IMR-90 (cell line): ENCODE results near the gene ADGB. TPM values are rescaled to one million over a fixed set of nuclear protein-coding genes. Genes with fewer than 3 reads are reported as not detected.

ENCODE experiments used
- ATAC-seq: fragments of 200-7000 bp; cut with Tn5 transposase; 2 replicates; pipeline ENCODE4 v1.9.1; 2020; ENCODE audit warnings: low read depth, mild to moderate bottlenecking, moderate library complexity
- BruUV-seq: library from RNA; stranded (reverse); fragments of 400-500 nt; replicated peaks from 2 replicates; lab custom pipeline; 2021; lab: Mats Ljungman, UMichigan
- CTCF ChIA-PET: fragments of 300-600 bp; formaldehyde crosslinking; extraction: SDS; loops from one replicate; lab custom pipeline; 2021; ENCODE audit warnings: antibody characterized with exemption; lab: Yijun Ruan, JAX
- POLR2A ChIA-PET: fragments of 300-600 bp; sonication (Branson Sonifier 250); formaldehyde crosslinking; loops from one replicate; lab custom pipeline; 2022; ENCODE audit warnings: antibody characterized with exemption; ENCODE audit not compliant: unreplicated experiment; lab: Charles Lee
- DNase-seq: peaks from one replicate; pipeline ENCODE4 v3.0.0; 2013
- H2AFZ ChIP-seq: replicated peaks from 2 replicates; pipeline ENCODE3; 2013; ENCODE audit warnings: low read length, mild to moderate bottlenecking; ENCODE audit not compliant: poor library complexity
- H2AK5ac ChIP-seq: 2 replicates; pipeline ENCODE4 v1.6.1; 2013; ENCODE audit warnings: low read depth, low read length, inconsistent platforms
- H2AK9ac ChIP-seq: replicated peaks from 2 replicates; pipeline ENCODE3; 2013; ENCODE audit warnings: mild to moderate bottlenecking, low read depth, low read length, moderate library complexity; ENCODE audit not compliant: poor library complexity
- H2BK120ac ChIP-seq: 2 replicates; pipeline ENCODE4 v1.6.1; 2013; ENCODE audit warnings: low read depth, low read length, inconsistent platforms
- H2BK15ac ChIP-seq: 3 replicates; pipeline ENCODE4 v1.6.1; 2013; ENCODE audit warnings: low read depth, low read length, inconsistent platforms
- H2BK20ac ChIP-seq: 2 replicates; pipeline ENCODE4 v1.6.1; 2013; ENCODE audit warnings: low read depth, mild to moderate bottlenecking, inconsistent platforms, low read length, moderate library complexity
- H2BK5ac ChIP-seq: 2 replicates; pipeline ENCODE4 v1.6.1; 2013; ENCODE audit warnings: mild to moderate bottlenecking, low read depth, low read length, inconsistent platforms; ENCODE audit not compliant: poor library complexity, severe bottlenecking
- H3K14ac ChIP-seq: replicated peaks from 2 replicates; pipeline ENCODE4 v1.6.1; 2013; ENCODE audit warnings: low read depth, low read length, inconsistent platforms
- H3K18ac ChIP-seq: 2 replicates; pipeline ENCODE4 v1.6.1; 2013; ENCODE audit warnings: low read depth, low read length, control low read depth
- H3K23ac ChIP-seq: 2 replicates; pipeline ENCODE4 v1.6.1; 2013; ENCODE audit warnings: low read depth, low read length, inconsistent platforms
- H3K27ac ChIP-seq: 2 replicates; pipeline ENCODE4 v1.5.1; 2013; ENCODE audit warnings: mild to moderate bottlenecking, control low read depth, low read length; ENCODE audit not compliant: insufficient read depth
- H3K27me3 ChIP-seq: 2 replicates; pipeline ENCODE4 v1.6.1; 2013; ENCODE audit warnings: low read length; ENCODE audit not compliant: control insufficient read depth, insufficient read depth
- H3K36me3 ChIP-seq: 2 replicates; pipeline ENCODE4 v1.6.1; 2013; ENCODE audit warnings: low read length, mixed read lengths; ENCODE audit not compliant: control insufficient read depth, insufficient read depth
- H3K4ac ChIP-seq: 2 replicates; pipeline ENCODE4 v1.6.1; 2013; ENCODE audit warnings: low read depth, low read length, inconsistent platforms
- H3K4me1 ChIP-seq: 2 replicates; pipeline ENCODE4 v1.6.1; 2013; ENCODE audit warnings: low read length, mixed read lengths; ENCODE audit not compliant: control insufficient read depth, insufficient read depth
- H3K4me2 ChIP-seq: 2 replicates; pipeline ENCODE4 v1.6.1; 2013; ENCODE audit warnings: low read depth, mild to moderate bottlenecking, control low read depth, low read length, moderate library complexity
- H3K4me3 ChIP-seq: 2 replicates; pipeline ENCODE4 v1.5.1; 2013; ENCODE audit warnings: low read depth, mild to moderate bottlenecking, control low read depth, low read length, moderate library complexity; ENCODE audit not compliant: insufficient read depth
- H3K56ac ChIP-seq: 2 replicates; pipeline ENCODE4 v1.6.1; 2013; ENCODE audit warnings: low read length, inconsistent platforms; ENCODE audit not compliant: insufficient read depth; ENCODE audit errors: extremely low read depth
- H3K79me1 ChIP-seq, 2 experiments: 2 replicates each; pipeline ENCODE4 v1.6.1; 2013; ENCODE audit warnings: low read length in 2 of 2, inconsistent platforms in 1 of 2, low read depth in 1 of 2
- H3K9ac ChIP-seq: 2 replicates; pipeline ENCODE4 v1.6.1; 2013; ENCODE audit warnings: low read depth, low read length, control low read depth
- H3K9me1 ChIP-seq: 2 replicates; pipeline ENCODE4 v1.6.1; 2013; ENCODE audit warnings: low read length, inconsistent platforms; ENCODE audit not compliant: insufficient read depth
- H3K9me3 ChIP-seq: 2 replicates; pipeline ENCODE4 v1.6.1; 2013; ENCODE audit warnings: low read length; ENCODE audit not compliant: control insufficient read depth, insufficient read depth
- H4K20me1 ChIP-seq: 2 replicates; pipeline ENCODE4 v1.6.1; 2013; ENCODE audit warnings: low read length, inconsistent platforms; ENCODE audit not compliant: insufficient read depth
- H4K5ac ChIP-seq: 2 replicates; pipeline ENCODE4 v1.6.1; 2013; ENCODE audit warnings: mild to moderate bottlenecking, low read depth, low read length, control low read depth
- H4K8ac ChIP-seq, 2 experiments: 2 replicates each; pipeline ENCODE4 v1.6.1; 2013; ENCODE audit warnings: low read depth in 2 of 2, low read length in 2 of 2, control low read depth in 1 of 2, inconsistent platforms in 1 of 2
- H4K91ac ChIP-seq: 2 replicates; pipeline ENCODE4 v1.6.1; 2013; ENCODE audit warnings: low read depth, low read length, inconsistent platforms; ENCODE audit not compliant: insufficient read depth
- BHLHE40 ChIP-seq: fragments of 150-350 bp; IDR thresholded peaks from 2 replicates; pipeline ENCODE4 v1.6.1; 2016; ENCODE audit warnings: mild to moderate bottlenecking, low read depth, low read length
- CEBPB ChIP-seq: IDR thresholded peaks from 2 replicates; pipeline ENCODE4 v1.6.1; 2012; ENCODE audit warnings: low read depth, low read length, improper control_type of control experiment
- CHD1 ChIP-seq: IDR thresholded peaks from 2 replicates; pipeline ENCODE4 v1.6.1; 2012; ENCODE audit warnings: low read depth, low read length, improper control_type of control experiment
- FOS ChIP-seq: fragments of 150-350 bp; IDR thresholded peaks from 2 replicates; pipeline ENCODE4 v1.6.1; 2016; ENCODE audit warnings: low read depth, low read length
- MAFK ChIP-seq: IDR thresholded peaks from 2 replicates; pipeline ENCODE4 v1.6.1; 2012; ENCODE audit warnings: low read depth, low read length, improper control_type of control experiment
- MAZ ChIP-seq: IDR thresholded peaks from 2 replicates; pipeline ENCODE4 v1.6.1; 2012; ENCODE audit warnings: low read depth, mild to moderate bottlenecking, low read length, improper control_type of control experiment, moderate library complexity, borderline replicate concordance
- MXI1 ChIP-seq: IDR thresholded peaks from 2 replicates; pipeline ENCODE4 v1.6.1; 2012; ENCODE audit warnings: low read depth, mild to moderate bottlenecking, low read length, moderate library complexity, borderline replicate concordance
- NFE2L2 ChIP-seq: fragments of 150-350 bp; IDR thresholded peaks from 2 replicates; pipeline ENCODE4 v1.6.1; 2016; ENCODE audit warnings: low read depth, mild to moderate bottlenecking, low read length
- POLR2A ChIP-seq: IDR thresholded peaks from 2 replicates; pipeline ENCODE4 v1.6.1; 2012; ENCODE audit warnings: mild to moderate bottlenecking, low read depth, low read length
- RAD21 ChIP-seq: IDR thresholded peaks from 2 replicates; pipeline ENCODE4 v1.6.1; 2012; ENCODE audit warnings: low read length, improper control_type of control experiment
- RCOR1 ChIP-seq: IDR thresholded peaks from 2 replicates; pipeline ENCODE4 v1.6.1; 2012; ENCODE audit warnings: mild to moderate bottlenecking, low read length, improper control_type of control experiment; ENCODE audit not compliant: insufficient replicate concordance
- RFX5 ChIP-seq: IDR thresholded peaks from 2 replicates; pipeline ENCODE4 v1.8.0; 2012; ENCODE audit warnings: low read depth, mild to moderate bottlenecking, low read length, moderate library complexity
- SMC3 ChIP-seq: fragments of 150-350 bp; IDR thresholded peaks from 2 replicates; pipeline ENCODE4 v1.6.1; 2016; ENCODE audit warnings: low read depth, mild to moderate bottlenecking, antibody characterized with exemption, low read length, moderate library complexity
- WGBS, 2 experiments: methylation state at CpG; one replicate each; pipeline versions ENCODE4 v1.1.5 to v1.1.7; 2013; ENCODE audit warnings: missing lambda C conversion rate in 2 of 2; ENCODE audit not compliant: insufficient read length in 1 of 2; ENCODE audit errors: extremely low coverage in 2 of 2; 5-methylcytosine and 5-hydroxymethylcytosine counted together
- dilution Hi-C: fragments of 300-500 bp; cut with HindIII; formaldehyde crosslinking; loops from one replicate; pipeline ENCODE4 v1.14.3; 2018; ENCODE audit warnings: low sequenced_read_pairs; ENCODE audit not compliant: unreplicated experiment
- in situ Hi-C: fragments of 300-500 bp; cut with MboI; formaldehyde crosslinking; loops from 3 replicates; pipeline ENCODE4 v1.14.3; 2019; ENCODE audit warnings: low sequenced_read_pairs, inconsistent platforms, mixed read lengths
- intact Hi-C: fragments of 100-400 bp; cut with micrococcal nuclease; formaldehyde crosslinking; loops from 2 replicates; pipeline ENCODE4 v1.10.0; 2022
- polyA plus RNA-seq, 3 experiments: library from polyadenylated mRNA; depleted of rRNA; stranded (reverse); fragments of >200 nt; gene quantifications; 2 replicates each; pipeline ENCODE4 v1.2.3, GENCODE V29; 2012; ENCODE audit warnings: low replicate concordance in 1 of 3
- total RNA-seq: library from RNA; depleted of rRNA; stranded (reverse); fragments of >200 nt; gene quantifications from 2 replicates; pipeline ENCODE4 v1.2.3, GENCODE V29; 2012
- TF ChIP-seq, protein P1 (sequence below): fragments of 150-350 bp; IDR thresholded peaks from 2 replicates; pipeline ENCODE4 v1.6.1; 2016; ENCODE audit warnings: low read depth, mild to moderate bottlenecking, low read length, moderate library complexity, borderline replicate concordance
- TF ChIP-seq, protein P2 (sequence below): conservative IDR thresholded peaks from 2 replicates; pipeline ENCODE4 v1.5.1; 2012; ENCODE audit warnings: mild to moderate bottlenecking, low read depth, low read length, improper control_type of control experiment

The ADGB gene
- total and polyA plus RNA-seq, 2 of the 4 experiments (the other 2 are of a cell fraction), result not detected

DNA sequence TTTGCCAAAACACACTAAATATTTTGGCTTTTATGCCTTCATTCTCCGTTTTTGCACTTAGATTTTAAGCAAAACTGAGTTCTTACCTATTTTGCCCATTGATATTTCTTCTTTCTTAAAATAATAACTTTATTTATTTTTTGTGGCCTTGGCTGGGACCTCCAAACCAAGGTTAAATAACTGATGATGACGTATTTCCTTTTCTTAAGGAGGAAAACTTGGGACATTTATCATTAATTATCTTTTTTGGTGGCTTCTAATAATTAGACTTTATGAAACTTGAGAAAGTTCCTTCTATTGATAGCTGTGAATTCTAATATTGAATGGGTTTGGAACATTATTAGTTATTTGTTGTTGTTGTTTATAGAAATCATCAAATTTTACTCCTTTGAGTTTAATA lies 154.5 kb downstream of the ADGB start:
- no peak overlapping the region for H2BK20ac ChIP-seq
- no TSS peak for BruUV-seq
- dilution Hi-C loops (no loop called here), intact Hi-C loops (no loop called here), in situ Hi-C loops (no loop called here)
- no CpG with 5 or more reads among the region's 2 CpGs for WGBS, 2 experiments
- H3K4me2 ChIP-seq, result no peak overlapping the region
- no peak overlapping the region for H3K4me3 ChIP-seq
- no peak overlapping the region for H2AK9ac ChIP-seq
- no peak overlapping the region for H3K56ac ChIP-seq
- no peak overlapping the region for H2BK5ac ChIP-seq
- H3K27me3 ChIP-seq, result peaks cover 2% of the 10 kb centered on the region; the same call in 1 of the 2 replicates
- H3K27ac ChIP-seq, result no peak overlapping the region
- no peaks in the 10 kb centered on the region for H3K4me1 ChIP-seq
- no peak overlapping the region for H2BK15ac ChIP-seq
- no peak overlapping the region for H2AFZ ChIP-seq
- no peaks in the 10 kb centered on the region for H3K36me3 ChIP-seq
- H3K14ac ChIP-seq, result no peak overlapping the region
- H3K4ac ChIP-seq, result no peak overlapping the region
- TF ChIP-seq SMC3 (no peak), CEBPB (no peak), NFE2L2 (no peak), RAD21 (no peak), CHD1 (no peak), MAFK (no peak), RFX5 (no peak), MAZ (no peak), BHLHE40 (no peak), FOS (no peak), MXI1 (no peak), POLR2A (no peak), RCOR1 (no peak)
- TF ChIP-seq, protein P1, sequence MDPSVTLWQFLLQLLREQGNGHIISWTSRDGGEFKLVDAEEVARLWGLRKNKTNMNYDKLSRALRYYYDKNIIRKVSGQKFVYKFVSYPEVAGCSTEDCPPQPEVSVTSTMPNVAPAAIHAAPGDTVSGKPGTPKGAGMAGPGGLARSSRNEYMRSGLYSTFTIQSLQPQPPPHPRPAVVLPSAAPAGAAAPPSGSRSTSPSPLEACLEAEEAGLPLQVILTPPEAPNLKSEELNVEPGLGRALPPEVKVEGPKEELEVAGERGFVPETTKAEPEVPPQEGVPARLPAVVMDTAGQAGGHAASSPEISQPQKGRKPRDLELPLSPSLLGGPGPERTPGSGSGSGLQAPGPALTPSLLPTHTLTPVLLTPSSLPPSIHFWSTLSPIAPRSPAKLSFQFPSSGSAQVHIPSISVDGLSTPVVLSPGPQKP, result no peak
- TF ChIP-seq, protein P2, sequence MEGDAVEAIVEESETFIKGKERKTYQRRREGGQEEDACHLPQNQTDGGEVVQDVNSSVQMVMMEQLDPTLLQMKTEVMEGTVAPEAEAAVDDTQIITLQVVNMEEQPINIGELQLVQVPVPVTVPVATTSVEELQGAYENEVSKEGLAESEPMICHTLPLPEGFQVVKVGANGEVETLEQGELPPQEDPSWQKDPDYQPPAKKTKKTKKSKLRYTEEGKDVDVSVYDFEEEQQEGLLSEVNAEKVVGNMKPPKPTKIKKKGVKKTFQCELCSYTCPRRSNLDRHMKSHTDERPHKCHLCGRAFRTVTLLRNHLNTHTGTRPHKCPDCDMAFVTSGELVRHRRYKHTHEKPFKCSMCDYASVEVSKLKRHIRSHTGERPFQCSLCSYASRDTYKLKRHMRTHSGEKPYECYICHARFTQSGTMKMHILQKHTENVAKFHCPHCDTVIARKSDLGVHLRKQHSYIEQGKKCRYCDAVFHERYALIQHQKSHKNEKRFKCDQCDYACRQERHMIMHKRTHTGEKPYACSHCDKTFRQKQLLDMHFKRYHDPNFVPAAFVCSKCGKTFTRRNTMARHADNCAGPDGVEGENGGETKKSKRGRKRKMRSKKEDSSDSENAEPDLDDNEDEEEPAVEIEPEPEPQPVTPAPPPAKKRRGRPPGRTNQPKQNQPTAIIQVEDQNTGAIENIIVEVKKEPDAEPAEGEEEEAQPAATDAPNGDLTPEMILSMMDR, result no peak
- H3K9me1 ChIP-seq, result no peaks in the 10 kb centered on the region
- ChIA-PET CTCF (no interaction called here), POLR2A (no interaction called here)
- ATAC-seq, result no peak
- no peaks in the 10 kb centered on the region for H3K9me3 ChIP-seq
- H2AK5ac ChIP-seq, result no peak overlapping the region
- no peak for DNase-seq
- H4K8ac ChIP-seq, result no peak overlapping the region
- H2BK120ac ChIP-seq, result no peak overlapping the region
- no peaks in the 10 kb centered on the region for H3K79me1 ChIP-seq
- H3K9ac ChIP-seq, result no peak overlapping the region
- H4K5ac ChIP-seq, result no peak overlapping the region
- H3K23ac ChIP-seq, result no peak overlapping the region
- no peaks in the 10 kb centered on the region for H4K20me1 ChIP-seq
- no peak overlapping the region for H4K91ac ChIP-seq
- no peak overlapping the region for H3K18ac ChIP-seq
